ENCODE results near the gene SCAMP1. TPM values are rescaled to one million over a fixed set of nuclear protein-coding genes. Genes with fewer than 3 reads are reported as not detected.
"Not testable (repeated sequence)": the region's sequence is repeated elsewhere in the genome, so short reads cannot be mapped to it uniquely, and the experiment has no call there.

The SCAMP1 gene
- total RNA-seq, 1 experiment from 2014 or later = 36.0 TPM

DNA sequence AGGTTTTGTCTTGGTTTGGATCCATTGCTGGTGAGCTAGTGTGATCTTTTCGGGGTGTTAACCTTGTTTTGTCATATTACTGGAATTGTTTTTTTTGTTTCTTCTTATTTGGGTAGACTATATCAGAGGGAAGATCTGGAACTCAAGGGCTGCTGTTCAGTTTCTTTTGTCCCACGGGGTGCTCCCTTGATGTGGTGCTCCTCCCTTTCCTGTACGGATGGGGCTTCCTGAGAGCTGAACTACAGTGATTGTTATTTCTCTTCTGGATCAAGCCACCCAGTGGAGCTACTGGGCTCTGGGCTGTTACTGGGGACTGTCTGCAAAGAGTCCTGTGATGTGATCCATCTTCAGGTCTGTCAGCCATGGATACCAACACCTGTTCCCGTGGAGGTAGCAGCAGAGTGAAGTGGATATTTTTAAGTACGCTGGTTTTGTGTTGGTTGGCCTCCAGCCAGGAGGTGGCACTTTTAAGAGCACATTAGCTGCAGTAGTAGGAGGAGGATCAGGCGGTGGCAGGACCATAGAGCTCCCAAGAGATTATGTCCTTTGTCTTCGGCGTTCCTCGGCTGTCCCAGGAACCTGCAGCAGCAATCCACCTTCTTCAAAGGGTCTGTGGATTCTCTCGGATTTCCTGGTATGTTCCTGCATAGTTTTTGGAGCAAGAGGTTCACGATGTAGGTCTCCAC, 27.2 kb downstream of the SCAMP1 start:
- Histone ChIP-seq H3K14ac (ENCODE audit: insufficient read depth, low read length) (no peak overlapping the region), H4K91ac (ENCODE audit: insufficient read length, low read depth, low read length) (no peak overlapping the region), H2BK120ac (ENCODE audit: low read depth, low read length, poor library complexity, severe bottlenecking) (no peak overlapping the region), H4K8ac (replicated peaks; ENCODE audit: insufficient read length, low read depth, low read length) (no peak overlapping the region), H3K79me2 (ENCODE audit: insufficient read depth, low read length) (peaks cover 1% of the 10 kb centered on the region; the same call in 1 of the 2 replicates), H3K23me2 (ENCODE audit: insufficient read length, low read depth, low read length, poor library complexity, severe bottlenecking) (no peaks in the 10 kb centered on the region), H2BK15ac (ENCODE audit: low read depth, low read length) (no peak overlapping the region), H3K18ac (ENCODE audit: insufficient read length, low read depth, low read length) (no peak overlapping the region), H3K4me2 (ENCODE audit: insufficient read depth, insufficient read length, low read length) (no peak overlapping the region), H3K9me3 (ENCODE audit: control insufficient read depth, low read depth, low read length) (no peaks in the 10 kb centered on the region), H3K23ac (ENCODE audit: insufficient read length, low read depth, low read length) (no peak overlapping the region), H2BK5ac (ENCODE audit: insufficient read length, low read length) (no peak overlapping the region), H2AFZ (ENCODE audit: low read length) (no peak overlapping the region), H3K27ac (ENCODE audit: insufficient read length, low read depth, low read length) (no peak overlapping the region), H3K9ac (ENCODE audit: extremely low read depth, insufficient read length, low read length) (no peak overlapping the region), H3T11ph (ENCODE audit: low read length) (no peak overlapping the region), H4K5ac (ENCODE audit: insufficient read length, low read depth, low read length) (no peak overlapping the region), H4K20me1 (ENCODE audit: control insufficient read depth, insufficient read depth, insufficient read length) (no peaks in the 10 kb centered on the region), H3K79me1 (ENCODE audit: insufficient read depth, low read depth, low read length, poor library complexity, severe bottlenecking) (no peaks in the 10 kb centered on the region), H3K4me1 (ENCODE audit: insufficient read depth, low read length) (no peaks in the 10 kb centered on the region), H2BK12ac (ENCODE audit: insufficient read length, low read depth, low read length) (no peak overlapping the region), H3K27me3 (ENCODE audit: insufficient read depth, low read length) (no peaks in the 10 kb centered on the region), H3K4ac (ENCODE audit: low read depth, low read length) (no peak overlapping the region), H2AK5ac (ENCODE audit: insufficient read length, low read length) (no peak overlapping the region), H3K56ac (ENCODE audit: insufficient read length, low read depth, low read length) (no peak overlapping the region), H2BK20ac (ENCODE audit: low read depth, low read length, poor library complexity, severe bottlenecking) (no peak overlapping the region)
- Mint-ChIP-seq H3K27ac (0 out of 7 replicates have a peak overlapping the region, but pooled peaks of 1 of the 3 experiments have one; percentile 21), H3K4me1 (no peaks in the 10 kb centered on the region), H3K27me3 (ENCODE audit: low read depth) (no peaks in the 10 kb centered on the region), H3K9me3 (peaks cover 53 to 58% of the 10 kb centered on the region in 2 experiments), H3K4me3 (no peak overlapping the region), H3K36me3 (ENCODE audit: insufficient read depth in 1 of 3, low read depth in 3 of 3) (peaks cover 32 to 80% (median 36%) of the 10 kb centered on the region in 3 experiments)
- WGBS (ENCODE audit: extremely low coverage, insufficient read length, low lambda C conversion rate) = no CpG with 5 or more reads among the region's 11 CpGs
- no peak for DNase-seq
- no peak for TF ChIP-seq CTCF (conservative IDR thresholded peaks at IDR 0.05)

GRCh38 chr5:78391357-78391756, 30.9 kb downstream of the SCAMP1 start:
- not testable (repeated sequence) for H4K20me1 ChIP-seq (ENCODE audit: control insufficient read depth, insufficient read depth, insufficient read length); H4K8ac ChIP-seq (replicated peaks; ENCODE audit: insufficient read length, low read depth, low read length); H3K79me1 ChIP-seq (ENCODE audit: insufficient read depth, low read depth, low read length, poor library complexity, severe bottlenecking); H3K27me3 Mint-ChIP-seq (ENCODE audit: low read depth); H3K23ac ChIP-seq (ENCODE audit: insufficient read length, low read depth, low read length); H3K23me2 ChIP-seq (ENCODE audit: insufficient read length, low read depth, low read length, poor library complexity, severe bottlenecking); H3K14ac ChIP-seq (ENCODE audit: insufficient read depth, low read length); H4K91ac ChIP-seq (ENCODE audit: insufficient read length, low read depth, low read length); H2AK5ac ChIP-seq (ENCODE audit: insufficient read length, low read length); H3K4me1 Mint-ChIP-seq; H3K79me2 ChIP-seq (ENCODE audit: insufficient read depth, low read length); H2BK12ac ChIP-seq (ENCODE audit: insufficient read length, low read depth, low read length); H2BK20ac ChIP-seq (ENCODE audit: low read depth, low read length, poor library complexity, severe bottlenecking); DNase-seq; H3K27me3 ChIP-seq (ENCODE audit: insufficient read depth, low read length); H3K18ac ChIP-seq (ENCODE audit: insufficient read length, low read depth, low read length); H2BK120ac ChIP-seq (ENCODE audit: low read depth, low read length, poor library complexity, severe bottlenecking); H4K5ac ChIP-seq (ENCODE audit: insufficient read length, low read depth, low read length); H3K9ac ChIP-seq (ENCODE audit: extremely low read depth, insufficient read length, low read length); H3K56ac ChIP-seq (ENCODE audit: insufficient read length, low read depth, low read length); H3K4ac ChIP-seq (ENCODE audit: low read depth, low read length); H3T11ph ChIP-seq (ENCODE audit: low read length); H3K27ac Mint-ChIP-seq; H2BK15ac ChIP-seq (ENCODE audit: low read depth, low read length); H2BK5ac ChIP-seq (ENCODE audit: insufficient read length, low read length); H3K4me3 Mint-ChIP-seq; H3K4me1 ChIP-seq (ENCODE audit: insufficient read depth, low read length); H2AFZ ChIP-seq (ENCODE audit: low read length); H3K27ac ChIP-seq (ENCODE audit: insufficient read length, low read depth, low read length); H3K9me3 ChIP-seq (ENCODE audit: control insufficient read depth, low read depth, low read length); H3K4me2 ChIP-seq (ENCODE audit: insufficient read depth, insufficient read length, low read length)
- H3K36me3 Mint-ChIP-seq (ENCODE audit: insufficient read depth in 1 of 3, low read depth in 3 of 3) = peaks cover 32 to 50% (median 34%) of the 10 kb centered on the region in 3 experiments
- WGBS (ENCODE audit: extremely low coverage, insufficient read length, low lambda C conversion rate) = no CpG with 5 or more reads among the region's 28 CpGs
- H3K9me3 Mint-ChIP-seq = peaks cover 24 to 29% of the 10 kb centered on the region in 2 experiments
